Spinal cord (tissue), 10 donors: Measurements from ENCODE around the gene AATK. TPM values are rescaled to one million over a fixed set of nuclear protein-coding genes. Genes with fewer than 3 reads are reported as not detected.
A peak's percentile ranks its signal among the peaks of the same experiment; 100 is the strongest.

ENCODE experiments used
- DNase-seq, 6 donors: peaks; one replicate each; pipeline versions ENCODE4 v3.0.0 to v3.0.0-alpha.2; 2013 to 2015; ENCODE audit warnings: low spot score in 6 of 6, low read depth in 4 of 6
- H3K27ac ChIP-seq: one replicate; pipeline ENCODE4 v1.5.1; 2013; ENCODE audit warnings: low read depth, low read length, control low read depth
- H3K27me3 ChIP-seq: one replicate; pipeline ENCODE4 v1.6.1; 2013; ENCODE audit warnings: low read length; ENCODE audit not compliant: control insufficient read depth, insufficient read depth
- H3K36me3 ChIP-seq: one replicate; pipeline ENCODE4 v1.6.1; 2013; ENCODE audit warnings: low read length; ENCODE audit not compliant: control insufficient read depth, insufficient read depth
- H3K4me1 ChIP-seq: one replicate; pipeline ENCODE4 v1.6.1; 2013; ENCODE audit warnings: low read length; ENCODE audit not compliant: control insufficient read depth, insufficient read depth
- H3K4me3 ChIP-seq: one replicate; pipeline ENCODE4 v1.5.1; 2013; ENCODE audit warnings: low read depth, low read length, control low read depth
- H3K9me3 ChIP-seq: one replicate; pipeline ENCODE4 v1.6.1; 2013; ENCODE audit warnings: low read length; ENCODE audit not compliant: control insufficient read depth, insufficient read depth
- WGBS: methylation state at CpG from one replicate; pipeline ENCODE4 v1.1.5; 2013; ENCODE audit warnings: missing lambda C conversion rate; ENCODE audit not compliant: insufficient coverage; 5-methylcytosine and 5-hydroxymethylcytosine counted together
- polyA plus RNA-seq, 2 donors: library from polyadenylated mRNA; unstranded; fragments of 120-200 nt; gene quantifications; one replicate each; pipeline ENCODE4 v1.2.1, GENCODE V29; 2013; ENCODE audit not compliant: insufficient read length in 2 of 2
- total RNA-seq, 2 donors: library from RNA; depleted of rRNA in 1 of 2; stranded (reverse); fragments of 120-200 nt in 1 of 2; fragments of >200 nt in 1 of 2; gene quantifications; one replicate each; pipeline versions ENCODE4 v1.2.3 to v1.2.4, GENCODE V29; 2013 to 2014
- donor health status: healthy.

AATK gene
- total and polyA plus RNA-seq, 4 donors = 41.9 to 149 (median 111) TPM

- no peaks in the 10 kb centered on the region for H3K27me3 ChIP-seq
- peaks cover 78% of the 10 kb centered on the region for H3K4me1 ChIP-seq
- peak overlapping the region; percentile 9 for H3K4me3 ChIP-seq
- H3K36me3 ChIP-seq = peaks cover 96% of the 10 kb centered on the region
- DNase-seq = no peak
- H3K27ac ChIP-seq = peak overlapping the region; percentile 15
- 81% methylated on average over 45 of the region's 45 CpGs for WGBS
- H3K9me3 ChIP-seq = no peaks in the 10 kb centered on the region
Observed at GRCh38 chr17:81120695-81121621, 45.1 kb downstream of the AATK start.

- Histone ChIP-seq H3K4me1 (peaks cover 80% of the 10 kb centered on the region), H3K9me3 (no peaks in the 10 kb centered on the region), H3K36me3 (peaks cover 98% of the 10 kb centered on the region), H3K27me3 (no peaks in the 10 kb centered on the region), H3K4me3 (no peak overlapping the region), H3K27ac (no peak overlapping the region)
- DNase-seq = peak in 1 of 6 donors; percentile 14
- 66% methylated on average over 29 of the region's 33 CpGs for WGBS
Observed at GRCh38 chr17:81120149-81120484, 45.9 kb downstream of the AATK start.

DNA sequence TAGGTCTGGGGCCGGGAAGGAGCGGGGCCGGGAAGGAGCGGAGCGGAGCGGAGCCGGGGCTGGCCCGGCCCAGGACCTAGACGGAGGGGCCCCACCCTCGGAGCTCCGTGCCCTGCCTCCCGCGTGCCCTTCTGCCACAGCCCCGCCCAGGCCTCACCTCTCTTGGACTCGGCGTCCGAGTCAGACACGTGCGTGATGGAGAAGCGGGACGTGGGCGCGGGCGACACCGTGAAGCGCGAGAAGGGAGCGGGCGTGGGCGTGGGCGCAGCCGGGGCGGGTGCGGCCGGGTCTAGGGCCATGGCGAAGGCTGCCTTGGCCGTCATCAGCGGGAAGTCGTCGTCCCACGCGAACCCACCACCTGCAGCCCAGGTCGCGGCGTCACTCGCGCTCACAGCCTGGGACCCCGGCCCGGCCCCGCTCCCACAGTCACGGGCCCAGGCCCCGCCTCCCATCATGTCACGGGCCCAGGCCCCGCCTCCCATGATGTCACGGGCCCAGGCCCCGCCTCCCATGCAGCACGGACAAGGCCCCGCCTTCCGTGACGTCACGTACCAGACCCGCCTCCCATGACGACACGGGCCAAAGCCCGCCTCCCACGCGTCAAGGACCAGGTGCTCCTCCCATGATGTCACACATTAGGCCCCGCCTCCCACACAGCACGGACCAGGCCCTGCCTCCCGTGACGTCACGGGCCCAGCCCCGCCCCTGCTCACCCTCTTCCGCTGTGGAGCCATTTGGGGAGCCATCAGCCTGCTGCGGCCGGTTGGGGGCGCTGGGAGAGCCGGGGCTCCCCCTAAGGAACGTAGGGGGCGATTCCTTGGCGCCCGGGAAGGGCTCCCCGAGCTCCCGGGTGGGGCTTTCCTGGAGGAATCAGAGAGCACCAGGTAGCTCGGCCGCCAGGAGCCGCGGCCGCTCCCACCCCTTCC is 46.5 kb downstream of the AATK start:
- Histone ChIP-seq H3K27ac (peak overlapping the region; percentile 15), H3K4me1 (peaks cover 86% of the 10 kb centered on the region), H3K36me3 (peaks cover 98% of the 10 kb centered on the region), H3K27me3 (no peaks in the 10 kb centered on the region), H3K4me3 (no peak overlapping the region), H3K9me3 (no peaks in the 10 kb centered on the region)
- WGBS = 23% methylated on average over 89 of the region's 89 CpGs
- DNase-seq = peak in 5 of 6 donors; percentile 51 to 97 (median 58)

DNA sequence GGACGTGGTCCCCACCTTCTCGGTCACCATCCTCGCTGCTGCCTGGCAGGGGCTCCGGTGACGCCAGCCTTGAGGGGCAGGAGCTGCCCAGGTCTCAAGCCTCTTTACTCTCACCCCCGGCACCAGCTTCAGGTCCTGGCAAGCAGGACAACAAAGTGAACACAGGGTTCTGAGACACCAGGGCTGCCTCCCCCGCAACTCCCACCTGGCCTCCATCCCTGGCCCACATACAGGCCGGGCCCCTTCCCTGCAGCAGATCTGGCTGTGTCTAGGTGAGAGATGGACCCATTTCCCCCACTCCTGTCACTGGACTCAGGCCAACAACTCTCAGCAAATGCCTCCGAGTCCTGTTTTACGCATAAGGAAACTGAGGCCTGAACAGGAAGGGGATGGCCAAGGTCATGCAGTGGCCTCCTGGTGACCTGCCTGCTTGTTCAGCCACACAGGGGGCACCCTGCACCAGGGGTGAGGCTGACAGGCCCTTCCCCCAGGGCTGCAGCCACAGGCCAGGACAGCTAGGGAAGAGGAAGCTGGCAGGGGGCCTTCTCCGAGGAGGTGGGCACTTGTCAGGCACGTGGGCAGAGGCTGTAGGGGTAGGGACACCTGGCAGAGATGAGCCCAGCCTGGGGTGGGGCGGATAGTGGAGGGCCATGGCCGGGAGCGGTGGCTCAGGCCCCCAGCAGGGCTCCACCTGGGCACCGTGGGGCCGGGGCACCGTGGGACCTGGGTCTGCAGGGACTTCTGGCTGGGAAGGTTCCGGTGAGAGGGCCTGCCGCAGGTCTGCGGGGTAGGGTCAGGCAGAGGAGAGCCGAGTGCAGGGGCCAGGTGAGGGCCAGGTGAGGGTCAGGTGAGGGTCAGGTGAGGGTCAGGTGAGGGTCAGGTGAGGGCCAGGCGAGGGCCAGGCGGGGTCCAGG is 47.5 kb downstream of the AATK start:
- WGBS = 78% methylated on average over 24 of the region's 24 CpGs
- Histone ChIP-seq H3K4me1 (peaks cover 86% of the 10 kb centered on the region), H3K4me3 (peak overlapping the region; percentile 9), H3K9me3 (no peaks in the 10 kb centered on the region), H3K36me3 (peaks cover 98% of the 10 kb centered on the region), H3K27ac (peak overlapping the region; percentile 33), H3K27me3 (no peaks in the 10 kb centered on the region)
- DNase-seq = no peak

DNA sequence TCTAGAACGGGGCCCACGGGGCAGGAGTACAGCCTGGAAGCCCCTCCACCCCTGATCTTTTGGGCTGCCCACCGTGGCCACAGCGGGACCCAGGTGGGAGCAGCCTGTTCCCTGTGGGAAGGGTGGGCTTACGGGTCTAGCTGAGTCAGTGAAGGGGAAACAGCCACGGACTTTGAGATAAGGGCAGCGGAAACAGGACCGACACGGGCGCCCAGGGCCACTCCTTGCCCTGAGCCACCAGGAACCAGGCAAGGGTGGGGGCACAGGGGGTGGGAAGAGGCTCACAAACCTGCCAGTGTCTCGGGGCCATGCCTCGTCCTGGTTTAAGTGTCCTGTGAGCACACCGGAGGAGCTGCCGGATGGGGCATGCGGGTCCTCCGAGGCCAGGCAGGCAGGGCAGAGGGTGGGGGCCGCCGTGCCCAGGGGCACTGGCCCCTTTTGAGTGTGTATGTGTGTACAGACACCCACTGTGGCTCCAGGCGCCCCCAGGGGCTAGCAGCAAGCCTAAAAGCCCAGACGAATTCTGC is 48.3 kb downstream of the AATK start:
- H3K4me3 ChIP-seq = no peak overlapping the region
- H3K36me3 ChIP-seq = peaks cover 98% of the 10 kb centered on the region
- H3K27me3 ChIP-seq = no peaks in the 10 kb centered on the region
- DNase-seq = no peak
- H3K4me1 ChIP-seq = peaks cover 81% of the 10 kb centered on the region
- 82% methylated on average over 19 of the region's 20 CpGs for WGBS
- H3K27ac ChIP-seq = peak overlapping the region; percentile 33
- no peaks in the 10 kb centered on the region for H3K9me3 ChIP-seq

DNA sequence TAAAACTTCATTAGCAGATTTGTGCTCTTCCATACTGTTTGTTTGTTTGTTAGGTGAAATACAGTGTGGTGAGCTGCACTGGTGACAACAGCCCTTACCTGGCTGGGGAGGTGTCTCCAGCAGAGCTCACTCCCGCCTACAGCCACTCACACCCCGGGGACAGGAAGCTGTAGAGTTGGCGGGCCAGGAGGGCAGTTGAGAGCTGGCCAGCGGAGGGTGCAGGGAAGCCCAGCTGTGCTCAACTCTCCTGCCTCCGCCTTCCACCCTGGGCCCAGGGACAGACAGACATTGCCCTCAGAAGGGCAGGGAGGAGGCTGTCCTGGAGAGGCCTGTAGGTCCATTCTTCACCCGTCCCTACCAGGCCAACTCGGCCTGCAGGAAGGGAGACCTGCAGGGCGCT is 49.3 kb downstream of the AATK start:
- peaks cover 99% of the 10 kb centered on the region for H3K36me3 ChIP-seq
- H3K4me1 ChIP-seq = peaks cover 84% of the 10 kb centered on the region
- WGBS = 81% methylated on average over 5 of the region's 8 CpGs
- H3K9me3 ChIP-seq = no peaks in the 10 kb centered on the region
- no peaks in the 10 kb centered on the region for H3K27me3 ChIP-seq
- no peak for DNase-seq
- H3K27ac ChIP-seq = peak overlapping the region; percentile 29
- H3K4me3 ChIP-seq = no peak overlapping the region

- H3K27me3 ChIP-seq = no peaks in the 10 kb centered on the region
- H3K27ac ChIP-seq = no peak overlapping the region
- 85% methylated on average over 22 of the region's 22 CpGs for whole genome bisulfite sequencing
- DNase-seq = no peak
- H3K4me3 ChIP-seq = no peak overlapping the region
- no peaks in the 10 kb centered on the region for H3K9me3 ChIP-seq
- peaks cover 85% of the 10 kb centered on the region for H3K4me1 ChIP-seq
- H3K36me3 ChIP-seq = peaks cover 99% of the 10 kb centered on the region
Observed at GRCh38 chr17:81115749-81116464, 50.1 kb downstream of the AATK start.

DNA sequence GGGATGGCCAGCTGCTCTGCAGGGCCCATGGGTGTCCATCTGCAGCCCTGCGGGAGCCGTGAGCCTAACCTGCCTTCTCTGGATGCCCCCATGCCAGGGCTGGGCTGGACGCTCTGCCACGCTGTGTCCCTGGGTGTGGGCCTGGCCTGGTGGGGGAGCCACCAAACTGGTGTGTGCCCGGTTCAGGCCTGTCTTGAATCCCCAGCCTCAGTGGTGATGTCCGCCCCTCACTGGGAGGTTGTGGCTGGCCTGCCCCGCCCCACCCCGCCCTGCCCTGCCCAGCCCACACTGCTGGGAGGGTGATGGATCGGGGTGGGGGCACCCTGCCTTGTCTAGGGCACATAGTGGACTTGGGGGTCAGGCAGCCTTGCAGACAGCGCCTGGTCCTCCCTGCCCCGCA is 50.8 kb downstream of the AATK start:
- Histone ChIP-seq H3K27me3 (no peaks in the 10 kb centered on the region), H3K27ac (peak overlapping the region; percentile 36), H3K36me3 (peaks cover 99% of the 10 kb centered on the region), H3K4me1 (peaks cover 84% of the 10 kb centered on the region), H3K4me3 (no peak overlapping the region), H3K9me3 (no peaks in the 10 kb centered on the region)
- 85% methylated on average over 9 of the region's 11 CpGs for WGBS
- no peak for DNase-seq
